H1 (cell line): ENCODE data around the gene SMARCB1. TPM values are rescaled to one million over a fixed set of nuclear protein-coding genes. Genes with fewer than 3 reads are reported as not detected.

Experiments
- CTCF ChIA-PET: fragments of 300-600 bp; sonication (Branson Sonifier 250); formaldehyde crosslinking; loops from one replicate; lab custom pipeline; 2021; ENCODE audit not compliant: partially characterized antibody; lab: Charles Lee
- POLR2A ChIA-PET: fragments of 300-600 bp; sonication (Branson Sonifier 250); formaldehyde crosslinking; loops from one replicate; lab custom pipeline; 2021; ENCODE audit warnings: inconsistent platforms; ENCODE audit not compliant: partially characterized antibody; lab: Charles Lee
- DNase-seq, 2 experiments: peaks; one replicate each; pipeline versions ENCODE4 v3.0.0 to v3.0.0-alpha.2; 2010 to 2022; ENCODE audit warnings: low spot score in 2 of 2, low read depth in 1 of 2, mixed read lengths in 1 of 2
- FAIRE-seq: peaks from 2 replicates; lab custom pipeline; 2011; peaks lifted over from hg19 to GRCh38; lab: Jason Lieb, UNC
- H2AFZ ChIP-seq: 2 replicates; pipeline ENCODE4 v1.8.1; 2012; ENCODE audit warnings: low read length, inconsistent platforms
- H2AK5ac ChIP-seq: 2 replicates; pipeline ENCODE4 v1.6.1; 2013; ENCODE audit warnings: low read depth, low read length
- H2BK120ac ChIP-seq: replicated peaks from 2 replicates; pipeline ENCODE3; 2013; ENCODE audit warnings: low read depth, low read length, inconsistent platforms
- H2BK12ac ChIP-seq: 2 replicates; pipeline ENCODE4 v1.6.1; 2013; ENCODE audit warnings: low read depth, low read length
- H2BK15ac ChIP-seq: 2 replicates; pipeline ENCODE4 v1.6.1; 2013; ENCODE audit warnings: low read length
- H2BK20ac ChIP-seq: 2 replicates; pipeline ENCODE4 v1.6.1; 2013; ENCODE audit warnings: low read length
- H2BK5ac ChIP-seq: 2 replicates; pipeline ENCODE4 v1.6.1; 2013; ENCODE audit warnings: low read depth, low read length
- H3K14ac ChIP-seq: 2 replicates; pipeline ENCODE4 v1.6.1; 2013; ENCODE audit warnings: inconsistent platforms; ENCODE audit not compliant: insufficient read length
- H3K18ac ChIP-seq: 2 replicates; pipeline ENCODE4 v1.6.1; 2013; ENCODE audit warnings: low read length; ENCODE audit errors: extremely low read depth
- H3K23ac ChIP-seq: 2 replicates; pipeline ENCODE4 v1.6.1; 2013; ENCODE audit warnings: inconsistent platforms; ENCODE audit not compliant: insufficient read length
- H3K23me2 ChIP-seq: 2 replicates; pipeline ENCODE4 v1.6.1; 2013; ENCODE audit warnings: low read depth, low read length
- H3K27ac ChIP-seq: 2 replicates; pipeline ENCODE4 v1.6.1; 2011; ENCODE audit warnings: low read depth, low read length, inconsistent platforms
- H3K27me3 ChIP-seq, 4 experiments: replicated peaks in 1 of 4; 1 replicate in 1 of 4; 2 replicates in 3 of 4; pipeline versions ENCODE4 v1.6.1 to v1.8.1; 2011 to 2013; ENCODE audit warnings: low read length in 3 of 4, mild to moderate bottlenecking in 3 of 4, inconsistent platforms in 2 of 4, mixed read lengths in 2 of 4, moderate library complexity in 1 of 4; ENCODE audit not compliant: control insufficient read depth in 3 of 4, insufficient read depth in 3 of 4; ENCODE audit errors: extremely low read depth in 1 of 4
- H3K36me3 ChIP-seq, 4 experiments: 2 replicates each; pipeline versions ENCODE4 v1.6.1 to v1.8.1; 2011 to 2013; ENCODE audit warnings: mild to moderate bottlenecking in 4 of 4, low read length in 3 of 4, moderate library complexity in 2 of 4, control low read depth in 1 of 4, inconsistent platforms in 1 of 4; ENCODE audit not compliant: insufficient read depth in 4 of 4, control insufficient read depth in 2 of 4
- H3K4ac ChIP-seq: replicated peaks from 2 replicates; pipeline ENCODE3; 2013; ENCODE audit warnings: low read length, low read depth, mixed read lengths, inconsistent platforms; ENCODE audit not compliant: insufficient read length
- H3K4me1 ChIP-seq, 4 experiments: replicated peaks in 1 of 4; 1 replicate in 1 of 4; 2 replicates in 3 of 4; pipeline versions ENCODE4 v1.6.1 to v1.8.1; 2011 to 2013; ENCODE audit warnings: low read length in 3 of 4, inconsistent platforms in 2 of 4, mixed read lengths in 1 of 4; ENCODE audit not compliant: insufficient read depth in 4 of 4, control insufficient read depth in 3 of 4
- H3K4me2 ChIP-seq, 2 experiments: 2 replicates each; pipeline versions ENCODE4 v1.6.1 to v1.8.1; 2011 to 2013; ENCODE audit warnings: low read depth in 2 of 2, low read length in 2 of 2, control low read depth in 1 of 2, inconsistent platforms in 1 of 2, mild to moderate bottlenecking in 1 of 2; ENCODE audit not compliant: insufficient read depth in 1 of 2
- H3K4me3 ChIP-seq, 4 experiments: fragments of 200-600, 300-600 bp in 1 of 4; sonication (generic), shearing (Covaris generic), sonication (Bioruptor Twin) in 1 of 4; 2 replicates each; pipeline versions ENCODE4 v1.5.1 to v1.8.1; 2011 to 2016; ENCODE audit warnings: low read length in 4 of 4, low read depth in 3 of 4, control low read depth in 2 of 4, inconsistent platforms in 2 of 4, mild to moderate bottlenecking in 2 of 4, mixed read lengths in 1 of 4, moderate library complexity in 1 of 4; ENCODE audit not compliant: insufficient read depth in 2 of 4; ENCODE audit errors: extremely low read depth in 1 of 4
- H3K56ac ChIP-seq: replicated peaks from 2 replicates; pipeline ENCODE3; 2013; ENCODE audit warnings: low read depth, mild to moderate bottlenecking, mixed read lengths, low read length, inconsistent platforms; ENCODE audit not compliant: insufficient read length
- H3K79me1 ChIP-seq: 2 replicates; pipeline ENCODE4 v1.6.1; 2013; ENCODE audit warnings: low read depth, low read length, control low read depth
- H3K79me2 ChIP-seq, 2 experiments: 2 replicates each; pipeline versions ENCODE4 v1.6.1 to v1.8.1; 2012 to 2013; ENCODE audit warnings: low read length in 2 of 2, mild to moderate bottlenecking in 2 of 2, inconsistent platforms in 1 of 2; ENCODE audit not compliant: insufficient read depth in 2 of 2, control insufficient read depth in 1 of 2
- H3K9ac ChIP-seq, 4 experiments: replicated peaks in 1 of 4; 1 replicate in 1 of 4; 2 replicates in 3 of 4; pipeline versions ENCODE4 v1.6.1 to v1.8.1; 2011 to 2013; ENCODE audit warnings: low read depth in 3 of 4, low read length in 3 of 4, control low read depth in 2 of 4, mild to moderate bottlenecking in 2 of 4, moderate library complexity in 2 of 4, inconsistent platforms in 1 of 4; ENCODE audit errors: extremely low read depth in 1 of 4
- H3K9me3 ChIP-seq, 2 experiments: 2 replicates each; pipeline versions ENCODE4 v1.6.1 to v1.8.1; 2012 to 2013; ENCODE audit warnings: mild to moderate bottlenecking in 2 of 2, moderate library complexity in 2 of 2, control low read depth in 1 of 2, inconsistent platforms in 1 of 2, low read depth in 1 of 2, low read length in 1 of 2, mixed read lengths in 1 of 2; ENCODE audit not compliant: insufficient read depth in 2 of 2
- H4K20me1 ChIP-seq, 2 experiments: replicated peaks in 1 of 2; 2 replicates each; pipeline versions ENCODE3 to v1.8.1; 2011 to 2013; ENCODE audit warnings: inconsistent platforms in 2 of 2, low read length in 2 of 2, mild to moderate bottlenecking in 1 of 2; ENCODE audit not compliant: insufficient read depth in 2 of 2, control insufficient read depth in 1 of 2
- H4K5ac ChIP-seq: 2 replicates; pipeline ENCODE4 v1.6.1; 2013; ENCODE audit warnings: low read length, low read depth, mixed read lengths, inconsistent platforms; ENCODE audit not compliant: insufficient read length
- H4K8ac ChIP-seq: 2 replicates; pipeline ENCODE4 v1.8.0; 2013; ENCODE audit warnings: mild to moderate bottlenecking, moderate library complexity, low read length, inconsistent platforms; ENCODE audit not compliant: insufficient read depth; ENCODE audit errors: extremely low read depth
- H4K91ac ChIP-seq: replicated peaks from 2 replicates; pipeline ENCODE3; 2013; ENCODE audit warnings: low read length, mixed read lengths, inconsistent platforms; ENCODE audit not compliant: insufficient read length
- ATF2 ChIP-seq: IDR thresholded peaks from 2 replicates; pipeline ENCODE4 v1.6.1; 2012; ENCODE audit warnings: low read length, inconsistent platforms
- FOSL1 ChIP-seq: IDR thresholded peaks from 2 replicates; pipeline ENCODE4 v1.6.1; 2011; ENCODE audit warnings: mild to moderate bottlenecking, low read depth, low read length, moderate library complexity; ENCODE audit not compliant: insufficient read depth
- SAP30 ChIP-seq: fragments of 300-600 bp; sonication (generic); IDR thresholded peaks from 2 replicates; pipeline ENCODE4 v1.7.1; 2012; ENCODE audit warnings: low read length, moderate library complexity, mild to moderate bottlenecking, inconsistent platforms; ENCODE audit not compliant: insufficient read depth, insufficient replicate concordance
- WGBS, 2 experiments: shearing (Covaris generic) in 1 of 2; methylation state at CpG; one replicate each; pipeline versions ENCODE4 v1.1.6 to v1.1.7; 2013 to 2015; ENCODE audit warnings: low lambda C conversion rate in 2 of 2, mixed read lengths in 2 of 2, inconsistent platforms in 1 of 2, low coverage in 1 of 2, missing lambda C conversion rate in 1 of 2; ENCODE audit not compliant: insufficient replicate concordance in 2 of 2, insufficient coverage in 1 of 2, insufficient read length in 1 of 2; ENCODE audit errors: extremely low coverage in 1 of 2, missing lambda C conversion rate in 1 of 2; 5-methylcytosine and 5-hydroxymethylcytosine counted together
- polyA plus RNA-seq, 7 experiments: library from polyadenylated mRNA; depleted of rRNA in 3 of 7; stranded (reverse) in 5 of 7; unstranded in 2 of 7; fragments of >200 nt in 5 of 7; fragments of 200-250 nt in 2 of 7; gene quantifications; 1 replicate in 5 of 7; 2 replicates in 1 of 7; 4 replicates in 1 of 7; pipeline versions ENCODE4 v1.2.1 to v1.2.3, GENCODE V29; 2011 to 2013; ENCODE audit warnings: missing spikeins in 2 of 7, mixed read lengths in 2 of 7
- total RNA-seq: library from RNA; stranded (reverse); fragmentation: NEBNext Ultra II Directional; extraction: Animal tissue kit (Norgen Biotek cat#: 25700); gene quantifications from 2 replicates; pipeline ENCODE4 v1.2.1, GENCODE V29; 2021

Gene SMARCB1
- total and polyA plus RNA-seq, 2 of the 8 experiments (the other 6 are each of a cell fraction or from before 2014, with no cell fraction given), result 116 to 145 TPM

DNA sequence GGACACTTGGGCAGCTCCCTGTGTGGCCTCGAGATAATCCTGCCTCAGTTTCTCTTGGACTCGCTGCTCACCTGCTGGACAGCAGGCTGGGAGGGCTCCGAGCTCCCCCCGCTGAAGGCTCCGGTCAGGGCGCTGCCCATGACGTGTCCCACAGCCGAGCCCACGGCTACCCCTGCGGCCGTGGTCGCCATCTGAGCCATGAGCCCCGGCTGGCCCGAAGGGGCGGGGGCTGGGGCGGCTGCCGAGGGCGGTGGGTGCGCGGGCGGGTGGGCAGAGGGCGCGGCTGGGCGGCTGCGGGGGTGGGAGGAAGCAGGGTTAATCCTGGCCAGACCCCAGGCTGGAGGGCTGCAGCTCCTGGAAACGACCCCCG, 19.5 kb upstream of the SMARCB1 start:
- no peak for TF ChIP-seq FOSL1
- TF ChIP-seq ATF2, result no peak
- TF ChIP-seq SAP30, result no peak
- FAIRE-seq (no peak), DNase-seq (no peak)
- Histone ChIP-seq H3K56ac (no peak overlapping the region), H3K14ac (no peak overlapping the region), H3K79me2 (no peaks in the 10 kb centered on the region), H2BK5ac (no peak overlapping the region; the same call in 1 of the 2 replicates), H4K5ac (no peak overlapping the region), H2BK120ac (no peak overlapping the region), H3K18ac (no peak overlapping the region), H3K4me1 (peaks cover 0 to 32% (median 21%) of the 10 kb centered on the region in 4 experiments; a peak in 6 of 7 replicates), H4K91ac (peak overlapping the region; percentile 87), H3K4me2 (peak overlapping the region; percentile 73 to 99), H3K27me3 (peaks cover 0 to 13% (median 9%) of the 10 kb centered on the region in 4 experiments; a peak in 6 of 7 replicates), H3K36me3 (no peaks in the 10 kb centered on the region), H3K4me3 (peak overlapping the region; percentile 63 to 96 (median 74)), H3K79me1 (no peaks in the 10 kb centered on the region), H2BK20ac (no peak overlapping the region), H2BK12ac (no peak overlapping the region; the same call in 1 of the 2 replicates), H2AFZ (no peak overlapping the region), H3K23me2 (peaks cover 11% of the 10 kb centered on the region), H2BK15ac (no peak overlapping the region), H3K23ac (no peak overlapping the region), H3K4ac (peak overlapping the region; percentile 48), H4K20me1 (peaks cover 0 to 16% of the 10 kb centered on the region in 2 experiments), H4K8ac (no peak overlapping the region), H3K9me3 (no peaks in the 10 kb centered on the region), H3K9ac (peak overlapping the region in 2 of 4 experiments; percentile 20 to 39; a peak in 1 of 7 replicates), H2AK5ac (no peak overlapping the region), H3K27ac (no peak overlapping the region)
- ChIA-PET CTCF (interaction anchor here (0.7 to 9.6 kb wide), 15 partner anchors 12 to 173 kb away, joined by 3 to 73 read pairs (median 3); partner anchors contain the start of genes SMARCB1 and ZNF70), POLR2A (interaction anchor here (0.6 to 4.5 kb wide), 15 partner anchors 8 to 126 kb away, joined by 3 to 22 read pairs (median 3); partner anchors contain the start of genes MIF, SMARCB1, VPREB3 and ZNF70)
- 13% methylated on average over 11 of the region's 27 CpGs; no CpG with 5 or more reads in 1 of the 2 experiments for WGBS, 2 experiments
